GM23338 (cell line): ENCODE results near the gene PPFIA1. TPM values are rescaled to one million over a fixed set of nuclear protein-coding genes. Genes with fewer than 3 reads are reported as not detected.
A peak's percentile ranks its signal among the peaks of the same experiment; 100 is the strongest.

ENCODE experiments used
- ATAC-seq: fragments of 200-7000 bp; cut with Tn5 transposase; 3 replicates; pipeline ENCODE4 v1.9.1; 2020
- DNase-seq: peaks from one replicate; pipeline ENCODE4 v3.0.0-alpha.2; 2015; ENCODE audit warnings: low spot score
- H2AFZ ChIP-seq: fragments of 200-600 bp; sonication (generic); 2 replicates; pipeline ENCODE4 v1.8.0; 2016; ENCODE audit warnings: antibody characterized with exemption, mild to moderate bottlenecking, moderate library complexity
- H3F3A ChIP-seq: fragments of 200-600 bp; sonication (generic); replicated peaks from 2 replicates; pipeline ENCODE4 v1.8.0; 2017; ENCODE audit warnings: antibody characterized with exemption, mixed run types, low read depth
- H3K27ac ChIP-seq: fragments of 200-600 bp; sonication (generic); 2 replicates; pipeline ENCODE4 v1.6.1; 2016; ENCODE audit warnings: low read depth
- H3K27me3 ChIP-seq: fragments of 200-600 bp; sonication (generic); 2 replicates; pipeline ENCODE4 v1.8.0; 2016; ENCODE audit warnings: mild to moderate bottlenecking, mixed run types, moderate library complexity; ENCODE audit not compliant: insufficient read depth
- H3K36me3 ChIP-seq: fragments of 200-600 bp; sonication (generic); 2 replicates; pipeline ENCODE4 v1.8.0; 2016; ENCODE audit warnings: mild to moderate bottlenecking; ENCODE audit not compliant: insufficient read depth
- H3K4me1 ChIP-seq: fragments of 200-600 bp; sonication (generic); 2 replicates; pipeline ENCODE4 v1.8.0; 2016; ENCODE audit warnings: mild to moderate bottlenecking, moderate library complexity; ENCODE audit not compliant: insufficient read depth
- H3K4me2 ChIP-seq: fragments of 200-600 bp; sonication (generic); 2 replicates; pipeline ENCODE4 v1.7.1; 2017; ENCODE audit warnings: mixed run types
- H3K4me3 ChIP-seq: fragments of 200-600 bp; sonication (generic); 2 replicates; pipeline ENCODE4 v1.6.1; 2016; ENCODE audit warnings: mixed run types
- H3K79me2 ChIP-seq: fragments of 200-600 bp; sonication (generic); replicated peaks from 2 replicates; pipeline ENCODE4 v1.8.0; 2017; ENCODE audit warnings: mild to moderate bottlenecking; ENCODE audit not compliant: insufficient read depth
- H3K9me2 ChIP-seq: fragments of 200-600 bp; sonication (generic); 2 replicates; pipeline ENCODE4 v1.8.0; 2017; ENCODE audit not compliant: insufficient read depth
- H4K20me1 ChIP-seq: fragments of 200-600 bp; sonication (generic); replicated peaks from 2 replicates; pipeline ENCODE4 v1.8.0; 2017; ENCODE audit warnings: mild to moderate bottlenecking; ENCODE audit not compliant: insufficient read depth
- H3K27ac Mint-ChIP-seq: 2 replicates; pipeline ENCODE4 v1.8.0; 2020; ENCODE audit warnings: inconsistent platforms, mild to moderate bottlenecking, moderate library complexity, mixed read lengths
- H3K27me3 Mint-ChIP-seq: 3 replicates; pipeline ENCODE4 v1.8.0; 2022; ENCODE audit warnings: low read depth, mild to moderate bottlenecking, moderate library complexity, mixed read lengths, inconsistent platforms; ENCODE audit not compliant: insufficient read depth, poor library complexity
- H3K36me3 Mint-ChIP-seq: 3 replicates; pipeline ENCODE4 v1.8.0; 2021; ENCODE audit warnings: low read depth, mild to moderate bottlenecking, inconsistent platforms, moderate library complexity, mixed read lengths
- H3K4me1 Mint-ChIP-seq: 3 replicates; pipeline ENCODE4 v1.8.0; 2020; ENCODE audit warnings: mild to moderate bottlenecking, inconsistent platforms, mixed read lengths
- H3K4me3 Mint-ChIP-seq: 3 replicates; pipeline ENCODE4 v1.8.0; 2021; ENCODE audit warnings: moderate library complexity, mild to moderate bottlenecking, inconsistent platforms, mixed read lengths
- H3K9me3 Mint-ChIP-seq: 3 replicates; pipeline ENCODE4 v1.8.0; 2020; ENCODE audit warnings: moderate library complexity, mild to moderate bottlenecking, inconsistent platforms, mixed read lengths
- CREB1 ChIP-seq: fragments of 250-450 bp; sonication (Bioruptor Pico); IDR thresholded peaks from 2 replicates; pipeline ENCODE4 v1.5.0; 2020; ENCODE audit warnings: low read depth, mild to moderate bottlenecking, moderate library complexity
- EZH2 ChIP-seq: fragments of 200-600 bp; sonication (generic); IDR thresholded peaks from one replicate; pipeline ENCODE4 v1.8.0; 2017; ENCODE audit warnings: antibody characterized with exemption, mild to moderate bottlenecking, low read depth; ENCODE audit not compliant: unreplicated experiment
- EZH2phosphoT487 ChIP-seq: fragments of 200-600 bp; sonication (generic); IDR thresholded peaks from one replicate; pipeline ENCODE4 v1.8.1; 2018; ENCODE audit warnings: antibody characterized with exemption; ENCODE audit not compliant: unreplicated experiment
- JUNB ChIP-seq: IDR thresholded peaks from one replicate; pipeline ENCODE4 v1.6.1; 2016; ENCODE audit warnings: antibody characterized with exemption; ENCODE audit not compliant: unreplicated experiment
- NANOG ChIP-seq: IDR thresholded peaks from 2 replicates; pipeline ENCODE4 v1.6.1; 2016; ENCODE audit warnings: antibody characterized with exemption, borderline replicate concordance
- STAT1 ChIP-seq: IDR thresholded peaks from one replicate; pipeline ENCODE4 v1.6.1; 2016; ENCODE audit warnings: antibody characterized with exemption; ENCODE audit not compliant: unreplicated experiment
- ZNF114 ChIP-seq: fragments of 250-450 bp; sonication (Bioruptor Pico); IDR thresholded peaks from 2 replicates; pipeline ENCODE4 v1.5.0; 2020; ENCODE audit warnings: mild to moderate bottlenecking, moderate library complexity
- polyA plus RNA-seq: library from polyadenylated mRNA; unstranded; fragments of >200 nt; fragmentation: Nextera tagmentation; extraction: Ambion mirVana; gene quantifications from 2 replicates; pipeline ENCODE4 v1.2.1, GENCODE V29; 2016
- total RNA-seq: library from RNA; depleted of rRNA; stranded (reverse); fragments of >200 nt; shearing (Covaris generic); gene quantifications from 2 replicates; pipeline ENCODE4 v1.2.3, GENCODE V29; 2014
- TF ChIP-seq, protein P1 (sequence below): IDR thresholded peaks from one replicate; pipeline ENCODE4 v1.6.1; 2018; ENCODE audit warnings: antibody characterized with exemption; ENCODE audit not compliant: unreplicated experiment
- TF ChIP-seq, protein P2 (sequence below): IDR thresholded peaks from 2 replicates; pipeline ENCODE4 v1.6.1; 2016; ENCODE audit warnings: antibody characterized with exemption

The PPFIA1 gene
- total and polyA plus RNA-seq, 2 experiments from 2014 or later = 41.7 to 62.0 TPM

DNA sequence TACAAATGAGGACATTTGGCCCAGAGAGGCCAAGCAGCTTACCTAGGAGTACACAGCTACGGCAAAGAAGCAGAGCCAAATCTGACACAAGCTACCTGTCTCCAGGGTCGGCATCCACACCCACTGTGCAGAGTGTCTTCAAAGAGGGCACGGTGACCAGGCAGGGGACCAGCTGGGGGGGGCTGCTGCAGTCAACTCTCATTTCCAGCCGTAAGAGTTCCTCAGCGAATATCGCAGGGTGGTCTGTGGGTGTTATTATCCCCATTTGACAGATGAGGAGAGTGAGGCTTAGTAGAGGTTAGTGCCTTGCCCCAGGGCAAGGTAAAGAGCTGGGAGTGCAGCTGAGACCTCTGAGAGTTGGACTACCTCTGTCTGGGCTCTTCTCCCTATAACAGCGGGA lies 7.1 kb upstream of the PPFIA1 start (continued):
- TF ChIP-seq NANOG (no peak), JUNB (no peak), CREB1 (no peak), ZNF114 (CRISPR knock-in tag) (no peak), EZH2 (no peak)
- TF ChIP-seq, protein P1, sequence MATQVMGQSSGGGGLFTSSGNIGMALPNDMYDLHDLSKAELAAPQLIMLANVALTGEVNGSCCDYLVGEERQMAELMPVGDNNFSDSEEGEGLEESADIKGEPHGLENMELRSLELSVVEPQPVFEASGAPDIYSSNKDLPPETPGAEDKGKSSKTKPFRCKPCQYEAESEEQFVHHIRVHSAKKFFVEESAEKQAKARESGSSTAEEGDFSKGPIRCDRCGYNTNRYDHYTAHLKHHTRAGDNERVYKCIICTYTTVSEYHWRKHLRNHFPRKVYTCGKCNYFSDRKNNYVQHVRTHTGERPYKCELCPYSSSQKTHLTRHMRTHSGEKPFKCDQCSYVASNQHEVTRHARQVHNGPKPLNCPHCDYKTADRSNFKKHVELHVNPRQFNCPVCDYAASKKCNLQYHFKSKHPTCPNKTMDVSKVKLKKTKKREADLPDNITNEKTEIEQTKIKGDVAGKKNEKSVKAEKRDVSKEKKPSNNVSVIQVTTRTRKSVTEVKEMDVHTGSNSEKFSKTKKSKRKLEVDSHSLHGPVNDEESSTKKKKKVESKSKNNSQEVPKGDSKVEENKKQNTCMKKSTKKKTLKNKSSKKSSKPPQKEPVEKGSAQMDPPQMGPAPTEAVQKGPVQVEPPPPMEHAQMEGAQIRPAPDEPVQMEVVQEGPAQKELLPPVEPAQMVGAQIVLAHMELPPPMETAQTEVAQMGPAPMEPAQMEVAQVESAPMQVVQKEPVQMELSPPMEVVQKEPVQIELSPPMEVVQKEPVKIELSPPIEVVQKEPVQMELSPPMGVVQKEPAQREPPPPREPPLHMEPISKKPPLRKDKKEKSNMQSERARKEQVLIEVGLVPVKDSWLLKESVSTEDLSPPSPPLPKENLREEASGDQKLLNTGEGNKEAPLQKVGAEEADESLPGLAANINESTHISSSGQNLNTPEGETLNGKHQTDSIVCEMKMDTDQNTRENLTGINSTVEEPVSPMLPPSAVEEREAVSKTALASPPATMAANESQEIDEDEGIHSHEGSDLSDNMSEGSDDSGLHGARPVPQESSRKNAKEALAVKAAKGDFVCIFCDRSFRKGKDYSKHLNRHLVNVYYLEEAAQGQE = no peak
- TF ChIP-seq, protein P2, sequence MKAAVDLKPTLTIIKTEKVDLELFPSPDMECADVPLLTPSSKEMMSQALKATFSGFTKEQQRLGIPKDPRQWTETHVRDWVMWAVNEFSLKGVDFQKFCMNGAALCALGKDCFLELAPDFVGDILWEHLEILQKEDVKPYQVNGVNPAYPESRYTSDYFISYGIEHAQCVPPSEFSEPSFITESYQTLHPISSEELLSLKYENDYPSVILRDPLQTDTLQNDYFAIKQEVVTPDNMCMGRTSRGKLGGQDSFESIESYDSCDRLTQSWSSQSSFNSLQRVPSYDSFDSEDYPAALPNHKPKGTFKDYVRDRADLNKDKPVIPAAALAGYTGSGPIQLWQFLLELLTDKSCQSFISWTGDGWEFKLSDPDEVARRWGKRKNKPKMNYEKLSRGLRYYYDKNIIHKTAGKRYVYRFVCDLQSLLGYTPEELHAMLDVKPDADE = no peak

DNA sequence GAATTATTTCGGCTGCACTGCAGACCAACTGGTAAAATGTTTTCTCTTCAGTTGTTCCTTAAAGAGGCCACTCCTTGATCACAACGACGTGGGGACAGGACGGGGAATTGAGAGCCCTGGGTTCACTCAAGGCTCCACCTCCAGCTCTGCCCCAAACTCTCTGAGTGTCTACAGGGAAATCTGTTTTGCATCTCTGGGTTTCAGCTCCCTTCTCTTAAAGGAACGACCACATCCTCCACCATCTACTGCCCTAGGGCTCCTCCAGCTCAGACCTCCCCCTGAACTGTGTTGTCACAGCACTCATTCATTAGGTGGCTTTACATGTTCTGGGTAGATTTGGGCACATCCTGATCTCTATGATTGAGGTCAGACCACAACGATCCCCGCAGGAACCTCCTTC lies 5.1 kb upstream of the PPFIA1 start:
- H3K4me3 Mint-ChIP-seq = no peak overlapping the region

More for the DNA sequence above, 5.1 kb upstream of the PPFIA1 start:
- Histone ChIP-seq H3K9me2 (no peaks in the 10 kb centered on the region), H3K4me3 (no peak overlapping the region), H3K27me3 (no peaks in the 10 kb centered on the region), H4K20me1 (no peaks in the 10 kb centered on the region), H3K36me3 (no peaks in the 10 kb centered on the region), H2AFZ (peak overlapping the region; percentile 76; the same call in 1 of the 2 replicates), H3K27ac (no peak overlapping the region), H3K4me2 (no peak overlapping the region), H3K4me1 (no peaks in the 10 kb centered on the region), H3F3A (peaks cover 8% of the 10 kb centered on the region; the same call in 1 of the 2 replicates), H3K79me2 (no peaks in the 10 kb centered on the region)
- no peak for TF ChIP-seq STAT1
- TF ChIP-seq EZH2phosphoT487 = no peak
- TF ChIP-seq, protein P2 = no peak
- H3K27me3 Mint-ChIP-seq = peaks cover 5% of the 10 kb centered on the region
- H3K9me3 Mint-ChIP-seq = no peaks in the 10 kb centered on the region
- H3K36me3 Mint-ChIP-seq = no peaks in the 10 kb centered on the region; the same call in 2 of the 3 replicates
- DNase-seq (no peak), ATAC-seq (no peak)
- no peak overlapping the region for H3K27ac Mint-ChIP-seq
- peaks cover 15% of the 10 kb centered on the region for H3K4me1 Mint-ChIP-seq
